Measurements from ENCODE around the gene DLEC1. TPM values are rescaled to one million over a fixed set of nuclear protein-coding genes. Genes with fewer than 3 reads are reported as not detected.

DLEC1 gene
- total RNA-seq, 4 donors from 2014 or later = 0.07 to 0.78 (median 0.16) TPM

DNA sequence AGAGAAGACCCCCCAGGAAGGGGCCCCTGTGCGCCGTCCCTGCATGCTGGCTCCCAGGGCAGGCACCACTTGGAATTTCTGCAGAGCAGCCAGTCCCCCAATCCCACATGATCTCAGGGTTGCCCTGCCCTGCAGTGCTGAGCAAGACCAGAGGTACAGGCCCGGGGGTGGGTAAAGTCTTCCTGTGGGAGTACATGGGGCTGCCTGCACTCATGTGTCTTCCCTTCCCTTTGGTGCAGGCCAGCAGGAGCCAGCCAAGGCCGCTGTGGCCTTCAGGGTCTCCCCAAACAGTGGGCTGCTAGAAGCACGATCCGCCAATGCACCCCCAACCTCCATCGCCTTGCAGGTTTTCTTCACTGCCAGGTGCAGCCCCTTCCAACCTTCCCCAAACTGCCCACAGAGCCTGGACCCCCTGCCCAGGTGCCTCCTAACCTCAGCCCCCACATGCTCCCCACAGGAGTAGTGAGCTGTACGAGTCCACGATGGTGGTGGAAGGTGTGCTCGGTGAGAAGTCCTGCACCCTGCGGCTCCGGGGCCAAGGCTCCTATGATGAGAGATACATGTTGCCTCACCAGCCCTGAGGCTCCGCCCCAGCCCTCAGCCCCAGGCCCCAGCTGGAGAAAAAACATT, 82.9 kb downstream of the DLEC1 start:
- 96 to 100% methylated on average over 2 to 4 of the region's 13 CpGs for WGBS, 2 donors (ENCODE audit: low coverage in 1 of 2)
- TF ChIP-seq POLR2AphosphoS5 (IDR thresholded peaks at IDR 0.05) (no peak), EP300 (IDR thresholded peaks at IDR 0.05) (no peak), POLR2A (IDR thresholded peaks at IDR 0.05) (no peak)
- TF ChIP-seq, protein P1, sequence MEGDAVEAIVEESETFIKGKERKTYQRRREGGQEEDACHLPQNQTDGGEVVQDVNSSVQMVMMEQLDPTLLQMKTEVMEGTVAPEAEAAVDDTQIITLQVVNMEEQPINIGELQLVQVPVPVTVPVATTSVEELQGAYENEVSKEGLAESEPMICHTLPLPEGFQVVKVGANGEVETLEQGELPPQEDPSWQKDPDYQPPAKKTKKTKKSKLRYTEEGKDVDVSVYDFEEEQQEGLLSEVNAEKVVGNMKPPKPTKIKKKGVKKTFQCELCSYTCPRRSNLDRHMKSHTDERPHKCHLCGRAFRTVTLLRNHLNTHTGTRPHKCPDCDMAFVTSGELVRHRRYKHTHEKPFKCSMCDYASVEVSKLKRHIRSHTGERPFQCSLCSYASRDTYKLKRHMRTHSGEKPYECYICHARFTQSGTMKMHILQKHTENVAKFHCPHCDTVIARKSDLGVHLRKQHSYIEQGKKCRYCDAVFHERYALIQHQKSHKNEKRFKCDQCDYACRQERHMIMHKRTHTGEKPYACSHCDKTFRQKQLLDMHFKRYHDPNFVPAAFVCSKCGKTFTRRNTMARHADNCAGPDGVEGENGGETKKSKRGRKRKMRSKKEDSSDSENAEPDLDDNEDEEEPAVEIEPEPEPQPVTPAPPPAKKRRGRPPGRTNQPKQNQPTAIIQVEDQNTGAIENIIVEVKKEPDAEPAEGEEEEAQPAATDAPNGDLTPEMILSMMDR (IDR thresholded peaks at IDR 0.05) = no peak
- no peak overlapping the region for H3K4me3 ChIP-seq
- no peak overlapping the region for H3K27ac ChIP-seq
- peaks cover 0 to 76% of the 10 kb centered on the region in 2 donors for H3K36me3 ChIP-seq
- no peaks in the 10 kb centered on the region for H3K9me3 ChIP-seq
- ATAC-seq = no peak
- no peaks in the 10 kb centered on the region for H3K27me3 ChIP-seq
- no peaks in the 10 kb centered on the region for H3K4me1 ChIP-seq

DNA sequence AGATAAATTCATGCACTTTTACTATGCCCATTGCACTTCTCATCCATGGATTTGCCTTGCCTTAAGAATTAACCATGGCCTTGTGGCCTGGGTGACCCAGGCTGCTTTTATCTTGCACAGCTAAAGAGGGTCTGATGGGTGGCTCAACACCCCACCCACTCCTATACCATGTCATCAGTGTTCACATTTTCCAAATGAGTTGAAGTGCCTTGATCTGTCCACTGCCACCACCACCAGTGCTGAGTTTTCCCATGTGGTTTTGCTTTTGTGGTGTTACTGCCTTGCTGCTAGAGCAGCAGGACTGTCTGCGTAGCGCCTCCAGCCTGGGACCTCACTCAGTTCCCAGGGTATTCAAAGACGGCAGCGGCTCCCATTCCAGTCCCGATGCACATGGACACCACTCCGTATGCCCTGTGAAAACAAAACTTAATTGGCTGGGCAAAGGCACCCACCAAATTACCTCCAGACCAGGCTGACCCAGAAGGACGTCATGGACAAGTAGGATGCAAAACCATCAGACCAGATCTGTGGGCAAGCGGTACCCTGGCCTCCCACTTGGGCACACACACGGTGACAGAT, 83.8 kb downstream of the DLEC1 start:
- no peak for TF ChIP-seq POLR2AphosphoS5 (IDR thresholded peaks at IDR 0.05)
- TF ChIP-seq, protein P1 (IDR thresholded peaks at IDR 0.05) = no peak
- TF ChIP-seq POLR2A (IDR thresholded peaks at IDR 0.05) = no peak
- no peaks in the 10 kb centered on the region for H3K4me1 ChIP-seq
- H3K27me3 ChIP-seq = no peaks in the 10 kb centered on the region
- peaks cover 0 to 85% of the 10 kb centered on the region in 2 donors for H3K36me3 ChIP-seq
- H3K4me3 ChIP-seq = no peak overlapping the region
- 60% methylated on average over 1 of the region's 9 CpGs; no CpG with 5 or more reads in 1 of the 2 donors for WGBS, 2 donors (ENCODE audit: low coverage in 1 of 2)
- no peak overlapping the region for H3K27ac ChIP-seq
- ATAC-seq = no peak
- H3K9me3 ChIP-seq = no peaks in the 10 kb centered on the region

DNA sequence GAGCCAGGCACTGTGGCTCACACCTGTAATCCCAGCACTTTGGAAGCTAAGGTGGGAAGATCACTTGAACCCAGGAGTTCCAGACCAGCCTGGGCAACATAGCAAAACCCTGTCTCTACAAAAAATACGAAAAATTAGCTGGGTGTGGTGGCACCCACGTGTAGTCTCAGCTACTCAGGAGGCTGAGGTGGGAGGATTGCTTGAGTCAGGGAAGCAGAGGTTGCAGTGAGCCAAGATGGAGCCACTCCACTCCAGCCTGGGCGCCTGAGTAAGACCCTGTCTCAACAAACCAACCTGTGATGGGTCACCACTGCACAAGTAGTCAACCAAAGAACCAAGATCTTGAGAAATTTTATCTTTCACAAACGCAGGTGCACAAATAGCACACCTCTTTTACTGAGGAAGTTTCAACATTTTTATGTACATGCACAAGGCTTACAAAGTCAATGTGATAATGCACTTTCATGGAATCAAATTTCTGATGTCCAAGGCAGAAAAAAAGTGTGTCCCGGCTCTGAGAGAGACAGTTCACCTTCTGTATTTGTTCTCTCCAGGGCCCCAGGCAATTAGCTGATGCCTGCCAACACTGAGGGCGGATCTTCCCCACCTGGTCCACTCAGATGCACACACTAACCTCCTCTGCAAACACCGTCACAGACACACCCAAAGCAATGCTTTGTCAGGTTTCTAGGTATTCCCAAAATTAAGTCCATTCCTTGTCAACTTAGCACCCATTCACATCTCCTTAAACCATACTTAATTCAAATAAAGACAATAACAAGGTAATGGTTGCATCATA, 85.5 kb downstream of the DLEC1 start:
- no peak for ATAC-seq
- WGBS, 2 donors (ENCODE audit: low coverage in 1 of 2) = 77 to 84% methylated on average over 5 to 6 of the region's 7 CpGs

DNA sequence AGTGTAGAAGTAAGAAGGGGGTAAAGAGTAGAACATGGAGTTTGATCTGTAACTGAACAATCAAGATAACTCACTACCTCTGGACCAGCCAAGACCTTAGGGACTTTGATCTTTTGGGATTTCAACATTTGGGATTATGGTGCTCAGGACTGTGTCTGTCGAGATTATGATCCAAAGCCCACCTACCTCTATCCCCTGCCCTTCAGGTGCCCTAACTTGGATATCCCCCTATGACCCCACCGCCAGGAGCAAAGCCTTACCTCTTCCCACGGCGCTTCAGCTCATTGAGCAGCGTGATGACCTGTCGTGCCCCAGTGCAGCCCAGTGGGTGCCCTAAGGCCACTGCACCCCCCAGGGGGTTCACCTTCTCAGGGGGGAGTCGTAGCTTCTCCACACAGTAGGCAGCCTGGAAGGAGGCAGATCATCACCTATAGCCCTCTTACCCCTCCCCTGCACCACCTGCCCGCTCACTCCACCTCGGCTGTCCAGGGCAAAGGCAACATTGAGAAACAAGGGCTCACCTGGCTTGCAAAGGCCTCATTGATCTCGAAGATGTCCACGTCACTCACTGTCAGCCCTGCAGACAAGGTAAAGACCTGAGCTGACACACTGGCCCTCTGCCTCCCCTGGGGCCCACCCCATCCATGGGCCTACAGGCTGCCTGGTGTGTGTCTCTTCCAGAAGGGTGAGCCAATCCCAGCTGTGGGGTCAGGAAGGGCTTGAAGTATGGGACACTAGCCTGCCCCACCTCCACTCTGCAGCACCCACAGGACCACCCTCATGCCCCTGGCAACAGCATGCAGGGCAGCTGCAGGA, 86.5 kb downstream of the DLEC1 start:
- Histone ChIP-seq H3K27me3 (no peaks in the 10 kb centered on the region), H3K36me3 (peaks cover 0 to 100% of the 10 kb centered on the region in 2 donors), H3K4me1 (no peaks in the 10 kb centered on the region), H3K4me3 (no peak overlapping the region), H3K27ac (no peak overlapping the region), H3K9me3 (no peaks in the 10 kb centered on the region)
- ATAC-seq = peak; percentile 11
- WGBS, 2 donors (ENCODE audit: low coverage in 1 of 2) = 100% methylated on average over 3 of the region's 11 CpGs; no CpG with 5 or more reads in 1 of the 2 donors
- TF ChIP-seq EP300 (IDR thresholded peaks at IDR 0.05) (no peak), POLR2A (IDR thresholded peaks at IDR 0.05) (no peak), POLR2AphosphoS5 (IDR thresholded peaks at IDR 0.05) (no peak)
- TF ChIP-seq, protein P1 (IDR thresholded peaks at IDR 0.05) = no peak

More for the DNA sequence above, 85.5 kb downstream of the DLEC1 start:
- Histone ChIP-seq H3K36me3 (peaks cover 0 to 100% of the 10 kb centered on the region in 2 donors), H3K27me3 (no peaks in the 10 kb centered on the region), H3K4me1 (no peaks in the 10 kb centered on the region), H3K4me3 (no peak overlapping the region), H3K9me3 (no peaks in the 10 kb centered on the region), H3K27ac (no peak overlapping the region)
- TF ChIP-seq EP300 (IDR thresholded peaks at IDR 0.05) = no peak
- no peak for TF ChIP-seq POLR2AphosphoS5 (IDR thresholded peaks at IDR 0.05)
- TF ChIP-seq, protein P1 (IDR thresholded peaks at IDR 0.05) = no peak
- TF ChIP-seq POLR2A (IDR thresholded peaks at IDR 0.05) = no peak

Data from gastroesophageal sphincter (tissue), 4 donors.